Suprapubic skin (tissue), 4 donors: ENCODE data around the gene LMF1.

Experiments
- EP300 ChIP-seq: sonication (generic); formaldehyde crosslinking; IDR thresholded peaks from one replicate; pipeline ENCODE4 v1.6.1; 2017; ENCODE audit warnings: antibody characterized with exemption
- POLR2A ChIP-seq, 2 donors: fragments of 450-650 bp; IDR thresholded peaks; one replicate each; pipeline ENCODE4 v1.6.1; 2017; ENCODE audit warnings: antibody characterized with exemption in 2 of 2, mild to moderate bottlenecking in 2 of 2, moderate library complexity in 2 of 2
- POLR2AphosphoS5 ChIP-seq, 3 donors: sonication (generic); formaldehyde crosslinking; IDR thresholded peaks; one replicate each; pipeline ENCODE4 v1.6.1; 2017; ENCODE audit warnings: antibody characterized with exemption in 3 of 3
- TF ChIP-seq, protein P1 (sequence below), 2 donors: fragments of 200-600 bp in 1 of 2; fragments of 450-650 bp in 1 of 2; sonication (generic) in 1 of 2; IDR thresholded peaks; one replicate each; pipeline ENCODE4 v1.5.1; 2016 to 2019; ENCODE audit warnings: antibody characterized with exemption in 2 of 2, mild to moderate bottlenecking in 1 of 2, moderate library complexity in 1 of 2

DNA sequence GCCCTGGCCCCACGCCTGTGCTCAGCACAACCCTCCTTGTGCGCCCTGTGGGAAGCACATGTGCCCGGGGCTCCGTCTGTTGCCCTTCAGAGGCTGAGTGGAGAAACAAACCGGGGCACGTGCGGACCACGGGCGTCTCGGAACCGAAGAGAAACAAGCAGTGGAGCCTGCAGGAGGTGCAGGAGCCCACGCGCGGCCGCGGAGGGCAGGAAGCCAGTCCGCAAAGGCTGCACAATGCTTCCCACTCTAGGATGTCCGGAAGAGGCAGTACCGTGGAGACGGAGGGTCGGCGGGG, 94.8 kb downstream of the LMF1 start:
- TF ChIP-seq, protein P1, sequence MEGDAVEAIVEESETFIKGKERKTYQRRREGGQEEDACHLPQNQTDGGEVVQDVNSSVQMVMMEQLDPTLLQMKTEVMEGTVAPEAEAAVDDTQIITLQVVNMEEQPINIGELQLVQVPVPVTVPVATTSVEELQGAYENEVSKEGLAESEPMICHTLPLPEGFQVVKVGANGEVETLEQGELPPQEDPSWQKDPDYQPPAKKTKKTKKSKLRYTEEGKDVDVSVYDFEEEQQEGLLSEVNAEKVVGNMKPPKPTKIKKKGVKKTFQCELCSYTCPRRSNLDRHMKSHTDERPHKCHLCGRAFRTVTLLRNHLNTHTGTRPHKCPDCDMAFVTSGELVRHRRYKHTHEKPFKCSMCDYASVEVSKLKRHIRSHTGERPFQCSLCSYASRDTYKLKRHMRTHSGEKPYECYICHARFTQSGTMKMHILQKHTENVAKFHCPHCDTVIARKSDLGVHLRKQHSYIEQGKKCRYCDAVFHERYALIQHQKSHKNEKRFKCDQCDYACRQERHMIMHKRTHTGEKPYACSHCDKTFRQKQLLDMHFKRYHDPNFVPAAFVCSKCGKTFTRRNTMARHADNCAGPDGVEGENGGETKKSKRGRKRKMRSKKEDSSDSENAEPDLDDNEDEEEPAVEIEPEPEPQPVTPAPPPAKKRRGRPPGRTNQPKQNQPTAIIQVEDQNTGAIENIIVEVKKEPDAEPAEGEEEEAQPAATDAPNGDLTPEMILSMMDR (IDR thresholded peaks at IDR 0.05), result no peak
- no peak for TF ChIP-seq POLR2AphosphoS5 (IDR thresholded peaks at IDR 0.05)
- no peak for TF ChIP-seq EP300
- no peak for TF ChIP-seq POLR2A (IDR thresholded peaks at IDR 0.05)
